K562 treated with DMSO at 1 percent for 24 hours (cell line): Measurements from ENCODE around the gene FRMD4A. TPM values are rescaled to one million over a fixed set of nuclear protein-coding genes. Genes with fewer than 3 reads are reported as not detected.

Experiments used
- total RNA-seq: library from RNA; unstranded; fragments of 300-600 nt; gene quantifications from 2 replicates; pipeline ENCODE4 v1.2.3, GENCODE V29; 2022; ENCODE audit warnings: low read depth; ENCODE audit not compliant: insufficient read depth

The FRMD4A gene
- total RNA-seq: 2.3 and 3.1 TPM in 2 replicates

GRCh38 chr10:14330388-14331061 lies at the start of gene FRMD4A:
Gene FRMD4A, minus strand, starts transcription at chr10:14330924.

